ENCODE measurements around the gene CA12. TPM values are rescaled to one million over a fixed set of nuclear protein-coding genes. Genes with fewer than 3 reads are reported as not detected.

Gene CA12
- total and polyA plus RNA-seq, 9 of the 15 experiments (the other 6 are each of a cell fraction or from before 2014, with no cell fraction given), result 0.01 to 0.78 (median 0.15) TPM; not detected in 1

GRCh38 chr15:63277038-63277892, 104.4 kb downstream of the CA12 start, which contains the start of gene APH1B (continued):
- TF ChIP-seq NBN (IDR thresholded peaks at IDR 0.05; ENCODE audit: low read depth) (no peak; the same call in 1 of the 2 replicates), CHD2 (IDR thresholded peaks at IDR 0.05; ENCODE audit: low read depth, low read length) (no peak), ZBTB5 (IDR thresholded peaks at IDR 0.05) (no peak), ZNF431 (CRISPR knock-in tag; IDR thresholded peaks at IDR 0.05) (no peak), ZNF592 (IDR thresholded peaks at IDR 0.05) (no peak), CREB5 (CRISPR knock-in tag; IDR thresholded peaks at IDR 0.05) (no peak), NR2F6 (CRISPR knock-in tag; IDR thresholded peaks at IDR 0.05) (no peak), SRSF3 (IDR thresholded peaks at IDR 0.05; ENCODE audit: insufficient read depth, low read length) (no peak), CXXC5 (CRISPR knock-in tag; IDR thresholded peaks at IDR 0.05) (peak; percentile 74)
- TF ChIP-seq, protein P1, sequence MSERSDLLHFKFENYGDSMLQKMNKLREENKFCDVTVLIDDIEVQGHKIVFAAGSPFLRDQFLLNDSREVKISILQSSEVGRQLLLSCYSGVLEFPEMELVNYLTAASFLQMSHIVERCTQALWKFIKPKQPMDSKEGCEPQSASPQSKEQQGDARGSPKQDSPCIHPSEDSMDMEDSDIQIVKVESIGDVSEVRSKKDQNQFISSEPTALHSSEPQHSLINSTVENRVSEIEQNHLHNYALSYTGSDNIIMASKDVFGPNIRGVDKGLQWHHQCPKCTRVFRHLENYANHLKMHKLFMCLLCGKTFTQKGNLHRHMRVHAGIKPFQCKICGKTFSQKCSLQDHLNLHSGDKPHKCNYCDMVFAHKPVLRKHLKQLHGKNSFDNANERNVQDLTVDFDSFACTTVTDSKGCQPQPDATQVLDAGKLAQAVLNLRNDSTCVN (CRISPR knock-in tag; IDR thresholded peaks at IDR 0.05), result no peak
- TF ChIP-seq, protein P2, sequence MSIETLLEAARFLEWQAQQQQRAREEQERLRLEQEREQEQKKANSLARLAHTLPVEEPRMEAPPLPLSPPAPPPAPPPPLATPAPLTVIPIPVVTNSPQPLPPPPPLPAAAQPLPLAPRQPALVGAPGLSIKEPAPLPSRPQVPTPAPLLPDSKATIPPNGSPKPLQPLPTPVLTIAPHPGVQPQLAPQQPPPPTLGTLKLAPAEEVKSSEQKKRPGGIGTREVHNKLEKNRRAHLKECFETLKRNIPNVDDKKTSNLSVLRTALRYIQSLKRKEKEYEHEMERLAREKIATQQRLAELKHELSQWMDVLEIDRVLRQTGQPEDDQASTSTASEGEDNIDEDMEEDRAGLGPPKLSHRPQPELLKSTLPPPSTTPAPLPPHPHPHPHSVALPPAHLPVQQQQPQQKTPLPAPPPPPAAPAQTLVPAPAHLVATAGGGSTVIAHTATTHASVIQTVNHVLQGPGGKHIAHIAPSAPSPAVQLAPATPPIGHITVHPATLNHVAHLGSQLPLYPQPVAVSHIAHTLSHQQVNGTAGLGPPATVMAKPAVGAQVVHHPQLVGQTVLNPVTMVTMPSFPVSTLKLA (conservative IDR thresholded peaks at IDR 0.05), result peak in 1 of 2 experiments; percentile 19; a peak in 2 of 4 replicates
